Fibroblast of pulmonary artery (primary cell): ENCODE measurements around the gene CDC27.
"Not testable (repeated sequence)": the region's sequence is repeated elsewhere in the genome, so short reads cannot be mapped to it uniquely, and the experiment has no call there.

Experiments
- DNase-seq: peaks from one replicate; pipeline ENCODE4 v3.0.0-alpha.2; 2010; ENCODE audit warnings: low read depth
- H3K4me3 ChIP-seq: replicated peaks from 2 replicates; pipeline ENCODE4 v1.5.1; 2011; ENCODE audit warnings: low read depth, mild to moderate bottlenecking, control low read depth, low read length, moderate library complexity
- CTCF ChIP-seq: IDR thresholded peaks from 2 replicates; pipeline ENCODE4 v1.5.1; 2011; ENCODE audit warnings: mild to moderate bottlenecking, control low read depth, low read length, inconsistent platforms; ENCODE audit errors: missing control alignments

CDC27 gene

GRCh38 chr17:47165137-47165536 lies 24.0 kb downstream of the CDC27 start:
- DNase-seq = no peak
- no peak for TF ChIP-seq CTCF
- no peak overlapping the region for H3K4me3 ChIP-seq

- H3K4me3 ChIP-seq = no peak overlapping the region
- DNase-seq = no peak
- TF ChIP-seq CTCF = no peak
Observed at GRCh38 chr17:47164263-47164662, 24.8 kb downstream of the CDC27 start.

GRCh38 chr17:47162013-47162622 lies 27.0 kb downstream of the CDC27 start:
- H3K4me3 ChIP-seq = no peak overlapping the region
- TF ChIP-seq CTCF = no peak
- no peak for DNase-seq

- H3K4me3 ChIP-seq = no peak overlapping the region
- DNase-seq = no peak
- no peak for TF ChIP-seq CTCF
Observed at GRCh38 chr17:47159315-47159714, 29.8 kb downstream of the CDC27 start.

- H3K4me3 ChIP-seq = no peak overlapping the region
- no peak for DNase-seq
- TF ChIP-seq CTCF = no peak
Observed at GRCh38 chr17:47145351-47145750, 43.7 kb downstream of the CDC27 start.

- no peak for TF ChIP-seq CTCF
- H3K4me3 ChIP-seq = no peak overlapping the region
- no peak for DNase-seq
Observed at GRCh38 chr17:47135235-47135634, 53.9 kb downstream of the CDC27 start.

- not testable (repeated sequence) for DNase-seq, H3K4me3 ChIP-seq
Observed at GRCh38 chr17:47134354-47134753, 54.7 kb downstream of the CDC27 start.
